ENCODE data around the gene STXBP2. TPM values are rescaled to one million over a fixed set of nuclear protein-coding genes. Genes with fewer than 3 reads are reported as not detected.

Gene STXBP2
- polyA plus RNA-seq, 1 of the 3 experiments (the other 2 are of a cell fraction), result 4.7 TPM

GRCh38 chr19:7674010-7675005 is 37.4 kb downstream of the STXBP2 start:
- H4K20me1 ChIP-seq (ENCODE audit: insufficient read depth), result no peaks in the 10 kb centered on the region

GRCh38 chr19:7676376-7676775 is 39.5 kb downstream of the STXBP2 start:
- Histone ChIP-seq H3K4me1 (ENCODE audit: control insufficient read depth in 1 of 2, insufficient read depth in 2 of 2, low read depth in 1 of 2, low read length in 1 of 2) (peaks cover 0 to 6% of the 10 kb centered on the region in 2 experiments; a peak in 1 of 4 replicates), H3F3A (replicated peaks; ENCODE audit: insufficient read depth) (no peaks in the 10 kb centered on the region), H3K4me2 (no peak overlapping the region), H3K9ac (no peak overlapping the region), H3K9me2 (no peaks in the 10 kb centered on the region), H3K27me3 (ENCODE audit: insufficient read depth) (peaks cover 42% of the 10 kb centered on the region), H3K4me3 (ENCODE audit: low read depth in 2 of 2, low read length in 1 of 2) (no peak overlapping the region), H3K36me3 (replicated peaks in 1 of 2; ENCODE audit: control insufficient read depth in 1 of 2, insufficient read depth in 2 of 2, low read length in 1 of 2) (no peaks in the 10 kb centered on the region), H2AFZ (ENCODE audit: low read depth) (no peak overlapping the region), H3K9me3 (no peaks in the 10 kb centered on the region), H4K20me1 (ENCODE audit: insufficient read depth) (no peaks in the 10 kb centered on the region), H3K27ac (ENCODE audit: low read depth in 2 of 2, low read length in 1 of 2) (no peak overlapping the region), H3K79me2 (ENCODE audit: insufficient read depth) (peaks cover 7% of the 10 kb centered on the region)
- TF ChIP-seq, protein P1, sequence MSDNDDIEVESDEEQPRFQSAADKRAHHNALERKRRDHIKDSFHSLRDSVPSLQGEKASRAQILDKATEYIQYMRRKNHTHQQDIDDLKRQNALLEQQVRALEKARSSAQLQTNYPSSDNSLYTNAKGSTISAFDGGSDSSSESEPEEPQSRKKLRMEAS (IDR thresholded peaks at IDR 0.05; ENCODE audit: low read depth), result no peak
- TF ChIP-seq MXI1 (IDR thresholded peaks at IDR 0.05; ENCODE audit: low read depth, low read length), result no peak
- no peak for TF ChIP-seq FOSL2 (IDR thresholded peaks at IDR 0.05; ENCODE audit: borderline replicate concordance, low read depth)
- TF ChIP-seq POLR2AphosphoS5 (IDR thresholded peaks at IDR 0.05; ENCODE audit: low read depth, low read length), result no peak
- TF ChIP-seq RAD21 (IDR thresholded peaks at IDR 0.05; ENCODE audit: low read length), result no peak
- no peak for TF ChIP-seq MEF2A (IDR thresholded peaks at IDR 0.05; ENCODE audit: borderline replicate concordance, low read depth)
- TF ChIP-seq JUND (IDR thresholded peaks at IDR 0.05), result no peak
- no peak for TF ChIP-seq TAF1 (IDR thresholded peaks at IDR 0.05; ENCODE audit: borderline replicate concordance, low read depth, low read length)
- 38% methylated on average over 7 of the region's 7 CpGs for WGBS (ENCODE audit: low lambda C conversion rate)
- no peak for DNase-seq
- ChIA-PET CTCF (interaction anchor here (1.2 to 3.8 kb wide), 3 partner anchors 108 to 322 kb away, joined by 3 to 22 read pairs (median 10); no protein-coding TSS in a partner anchor), POLR2A (no interaction called here)

More at GRCh38 chr19:7674010-7675005, 37.4 kb downstream of the STXBP2 start:
- ChIA-PET CTCF (interaction anchor here (0.6 to 2.9 kb wide), 3 partner anchors 22 to 106 kb away, joined by 3 to 11 read pairs (median 3); no protein-coding TSS in a partner anchor), POLR2A (no interaction called here)
- Histone ChIP-seq H3F3A (replicated peaks; ENCODE audit: insufficient read depth) (no peaks in the 10 kb centered on the region), H3K9ac (no peak overlapping the region), H2AFZ (ENCODE audit: low read depth) (no peak overlapping the region), H3K27me3 (ENCODE audit: insufficient read depth) (peaks cover 56% of the 10 kb centered on the region), H3K9me3 (no peaks in the 10 kb centered on the region), H3K4me2 (no peak overlapping the region), H3K27ac (ENCODE audit: low read depth in 2 of 2, low read length in 1 of 2) (no peak overlapping the region), H3K36me3 (replicated peaks in 1 of 2; ENCODE audit: control insufficient read depth in 1 of 2, insufficient read depth in 2 of 2, low read length in 1 of 2) (no peaks in the 10 kb centered on the region), H3K9me2 (no peaks in the 10 kb centered on the region), H3K4me1 (ENCODE audit: control insufficient read depth in 1 of 2, insufficient read depth in 2 of 2, low read depth in 1 of 2, low read length in 1 of 2) (no peaks in the 10 kb centered on the region; a peak in 1 of 4 replicates), H3K4me3 (ENCODE audit: low read depth in 2 of 2, low read length in 1 of 2) (no peak overlapping the region), H3K79me2 (ENCODE audit: insufficient read depth) (no peaks in the 10 kb centered on the region)
- DNase-seq, result peak; percentile 81
- TF ChIP-seq PBX3 (IDR thresholded peaks at IDR 0.05), result peak; percentile 94
- TF ChIP-seq SIN3A (IDR thresholded peaks at IDR 0.05; ENCODE audit: borderline replicate concordance, low read depth, low read length), result no peak
- 41% methylated on average over 19 of the region's 21 CpGs for WGBS (ENCODE audit: low lambda C conversion rate)
